ENCODE measurements around the gene HIVEP2.

Gene HIVEP2

DNA sequence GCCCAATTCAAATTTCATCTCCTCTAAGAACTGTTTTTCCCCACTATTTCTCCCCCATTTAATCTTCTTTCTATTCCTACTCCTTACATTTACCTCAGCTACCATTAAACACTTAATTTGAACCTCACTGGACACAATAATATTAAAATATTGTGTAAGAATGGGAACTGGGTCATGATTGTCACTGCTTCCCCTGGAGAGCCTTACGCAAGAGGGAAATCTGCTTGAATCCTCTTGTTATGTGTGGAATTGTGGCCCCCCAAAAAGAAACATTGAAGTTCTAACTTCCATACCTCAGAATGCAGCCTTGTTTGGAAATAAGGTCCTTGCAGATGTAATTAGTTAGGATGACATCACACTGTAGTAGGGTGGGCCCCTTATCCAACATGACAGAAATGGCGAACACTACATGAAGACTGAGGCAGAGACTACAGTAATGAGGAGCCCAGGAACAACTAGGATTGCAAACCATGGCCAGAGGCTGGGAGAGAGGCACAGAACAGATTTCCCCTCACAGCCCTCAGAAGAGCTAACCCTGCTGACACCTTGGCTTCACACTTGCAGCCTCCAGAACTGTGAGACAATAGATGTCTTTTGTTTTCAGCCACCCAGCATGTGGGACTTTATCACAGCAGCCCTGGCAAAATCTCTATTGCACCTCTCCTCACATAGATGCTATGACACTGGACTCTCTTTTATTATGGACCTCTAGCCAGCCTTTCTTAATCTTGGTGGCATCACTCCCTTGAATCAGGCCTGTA, 29.9 kb downstream of the HIVEP2 start:
- DNase-seq = no peak

DNA sequence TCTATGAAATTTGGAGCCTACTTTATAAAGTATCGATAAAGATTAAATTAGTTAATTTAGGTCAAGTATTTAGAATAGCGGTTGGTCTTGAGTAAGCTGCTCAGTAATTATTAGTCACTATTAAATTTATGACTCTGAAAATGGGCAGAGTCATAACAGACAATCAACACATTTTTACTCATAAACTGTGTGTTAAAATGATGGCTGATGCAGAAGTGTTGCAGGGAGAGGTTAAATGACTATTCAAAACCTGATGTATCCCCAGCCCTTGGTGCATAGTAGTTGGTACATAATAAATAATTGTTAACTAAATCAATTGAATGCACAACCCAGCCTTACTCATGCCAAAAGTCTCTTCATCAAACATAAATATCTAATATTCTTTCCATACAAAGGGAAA, 30.6 kb downstream of the HIVEP2 start:
- no peak for DNase-seq

GRCh38 chr6:142913511-142914047, 31.4 kb downstream of the HIVEP2 start:
- DNase-seq = no peak

- no peak for DNase-seq
Measured at GRCh38 chr6:142913036-142913510, 31.9 kb downstream of the HIVEP2 start.

- no peak for DNase-seq
Measured at GRCh38 chr6:142912125-142912524, 32.9 kb downstream of the HIVEP2 start.

DNA sequence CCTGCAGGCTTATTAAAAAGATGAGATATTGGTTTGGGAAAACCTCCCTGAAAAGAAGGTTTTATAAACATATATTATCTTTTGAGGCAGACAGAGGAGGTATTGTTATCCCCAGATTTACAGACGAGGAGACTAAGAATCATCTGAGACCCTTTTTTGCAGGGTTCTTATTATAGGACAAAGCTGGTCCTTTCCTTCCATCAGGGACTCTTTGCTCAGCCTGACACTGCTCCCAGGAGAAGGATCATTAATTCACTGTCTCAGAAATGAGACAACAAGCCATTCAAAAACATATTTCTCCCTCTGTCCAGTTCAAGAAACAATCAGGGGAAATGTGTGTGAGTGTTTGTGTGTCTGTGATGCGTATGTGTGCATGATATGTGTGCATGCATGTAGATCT, 33.5 kb downstream of the HIVEP2 start:
- DNase-seq = no peak

- no peak for DNase-seq
Measured at GRCh38 chr6:142909686-142910085, 35.3 kb downstream of the HIVEP2 start.

GRCh38 chr6:142908235-142908634, 36.7 kb downstream of the HIVEP2 start:
- no peak for DNase-seq

DNA sequence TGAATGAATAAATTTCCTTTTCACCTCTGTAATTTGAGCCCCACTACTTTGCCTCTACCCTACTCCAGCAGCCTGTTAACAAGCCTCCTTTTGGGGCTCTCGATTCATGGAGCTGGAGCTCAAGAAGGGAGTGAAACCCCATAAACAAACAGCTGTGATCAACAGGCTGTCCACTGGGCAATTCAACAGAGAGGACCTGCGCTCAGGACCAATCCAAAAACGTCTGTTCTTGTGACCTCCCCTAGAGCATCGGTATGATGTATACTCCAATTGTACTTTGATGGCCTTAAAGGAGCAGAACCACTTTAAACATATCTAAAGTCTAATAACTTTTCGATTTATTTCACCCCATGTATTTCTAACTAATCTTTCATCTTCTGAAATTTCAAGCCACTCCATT, 37.4 kb downstream of the HIVEP2 start:
- DNase-seq = no peak

DNA sequence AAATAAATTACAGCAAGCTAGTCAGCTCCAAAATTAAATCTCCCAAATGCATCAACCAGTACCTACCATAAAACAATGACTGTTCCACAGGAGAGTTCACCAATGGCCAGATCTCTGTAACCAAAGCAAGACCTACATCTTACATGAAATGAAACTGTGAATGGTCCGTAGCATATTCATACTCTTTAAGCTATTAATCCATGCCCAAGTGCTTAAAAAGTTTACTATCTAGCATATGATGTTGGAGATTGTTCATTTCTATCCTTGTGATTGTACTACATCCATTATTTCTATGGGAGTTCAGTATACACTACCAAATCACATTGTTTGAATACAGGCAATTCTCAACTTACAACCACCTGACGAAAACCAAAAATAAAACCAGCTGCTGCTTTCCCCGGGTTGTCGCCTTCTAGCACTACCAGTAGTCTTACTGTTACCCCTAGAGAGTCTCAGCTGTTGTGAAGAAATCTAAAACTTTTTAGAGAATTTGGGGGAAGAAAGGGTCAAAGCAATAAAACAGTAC, 38.0 kb downstream of the HIVEP2 start:
- DNase-seq = no peak

- DNase-seq = no peak
Measured at GRCh38 chr6:142903812-142904211, 41.2 kb downstream of the HIVEP2 start.

- DNase-seq = no peak
Measured at GRCh38 chr6:142902636-142903053, 42.3 kb downstream of the HIVEP2 start.

GRCh38 chr6:142901611-142902010, 43.4 kb downstream of the HIVEP2 start:
- no peak for DNase-seq

DNA sequence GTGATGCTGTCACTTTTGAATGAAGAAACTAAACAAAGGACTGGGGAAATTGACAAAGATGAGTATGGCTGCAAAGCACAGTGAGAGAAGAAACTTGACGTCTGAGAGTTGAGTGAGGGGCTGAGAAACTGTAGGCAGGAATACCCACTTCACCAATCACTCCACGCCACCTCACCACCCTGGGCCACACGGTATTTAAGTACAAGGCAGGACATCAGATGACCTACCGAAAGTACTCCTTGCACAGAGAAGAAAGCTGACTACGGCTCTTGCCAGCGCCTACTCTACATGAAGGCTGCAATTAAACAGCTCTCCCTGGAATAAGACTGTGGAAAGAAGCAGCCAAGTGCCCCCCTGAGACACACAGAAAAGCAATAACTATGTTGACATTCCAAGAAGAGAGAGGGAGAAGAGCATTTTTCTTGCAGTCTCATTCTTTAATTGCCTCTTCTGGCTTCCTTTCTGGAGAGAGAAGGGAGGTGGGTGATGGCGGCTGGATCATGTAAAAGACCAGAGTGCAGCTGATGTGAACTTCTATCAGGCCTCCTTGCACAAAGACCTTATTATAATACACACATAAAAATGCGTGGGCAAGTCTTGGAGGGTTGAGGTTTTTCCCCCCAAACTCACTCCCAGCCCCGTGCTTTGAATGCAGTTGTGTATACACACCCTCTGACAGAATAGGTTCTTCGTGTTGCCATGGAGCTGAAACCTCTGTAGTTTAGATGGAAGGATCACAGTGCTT, 44.6 kb downstream of the HIVEP2 start:
- no peak for DNase-seq

DNA sequence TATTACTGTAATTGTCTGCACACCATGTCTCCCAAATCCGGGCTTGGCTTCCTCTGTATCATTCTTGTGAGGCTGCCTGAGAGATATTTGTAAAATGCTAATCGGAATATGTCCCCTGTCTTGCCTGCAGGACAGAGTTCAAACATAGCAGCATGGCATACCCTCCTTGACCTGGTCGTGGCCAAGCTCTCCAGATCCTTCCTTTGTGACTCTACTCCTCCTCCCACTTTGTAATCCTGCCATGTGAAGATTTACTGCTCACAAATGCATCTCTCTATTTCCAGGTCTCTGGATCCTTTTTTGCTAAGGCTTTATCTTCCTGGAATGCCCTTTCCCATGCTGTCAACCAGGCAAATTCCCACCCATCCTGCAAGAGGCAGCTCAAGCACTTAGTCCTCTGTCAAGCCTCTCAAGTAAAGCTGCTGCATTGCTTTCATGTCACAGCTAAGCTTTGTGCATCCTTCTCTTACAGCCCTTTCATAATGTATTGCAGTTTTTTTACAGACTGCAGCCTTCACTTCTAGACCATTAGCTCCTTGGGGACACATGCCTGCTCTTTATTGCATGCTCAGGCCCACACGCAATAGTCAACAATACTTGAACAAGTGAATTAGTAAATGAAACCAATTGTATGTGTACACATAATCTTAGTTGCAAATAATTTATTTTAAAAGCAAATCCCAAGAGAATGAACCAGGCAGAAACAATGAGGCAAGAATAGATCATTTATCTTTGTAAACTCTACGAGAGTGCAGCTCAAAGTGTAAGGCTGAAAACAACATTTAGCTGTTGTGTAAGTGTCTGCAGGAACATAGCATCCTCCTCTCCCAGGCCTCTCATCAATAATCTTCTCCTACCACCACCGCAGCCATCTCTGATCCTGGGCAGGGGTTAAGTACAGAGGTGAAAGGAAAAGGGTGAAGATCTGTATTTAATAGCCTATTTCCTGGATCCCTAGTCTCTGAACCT, 45.8 kb downstream of the HIVEP2 start:
- no peak for DNase-seq

- DNase-seq = no peak
Measured at GRCh38 chr6:142897659-142898058, 47.3 kb downstream of the HIVEP2 start.

GRCh38 chr6:142896732-142897131, 48.2 kb downstream of the HIVEP2 start:
- no peak for DNase-seq

GRCh38 chr6:142893088-142893487, 51.9 kb downstream of the HIVEP2 start:
- no peak for DNase-seq

- DNase-seq = no peak
Measured at GRCh38 chr6:142892254-142893021, 52.5 kb downstream of the HIVEP2 start.

GRCh38 chr6:142891454-142891853, 53.5 kb downstream of the HIVEP2 start:
- DNase-seq = no peak

DNA sequence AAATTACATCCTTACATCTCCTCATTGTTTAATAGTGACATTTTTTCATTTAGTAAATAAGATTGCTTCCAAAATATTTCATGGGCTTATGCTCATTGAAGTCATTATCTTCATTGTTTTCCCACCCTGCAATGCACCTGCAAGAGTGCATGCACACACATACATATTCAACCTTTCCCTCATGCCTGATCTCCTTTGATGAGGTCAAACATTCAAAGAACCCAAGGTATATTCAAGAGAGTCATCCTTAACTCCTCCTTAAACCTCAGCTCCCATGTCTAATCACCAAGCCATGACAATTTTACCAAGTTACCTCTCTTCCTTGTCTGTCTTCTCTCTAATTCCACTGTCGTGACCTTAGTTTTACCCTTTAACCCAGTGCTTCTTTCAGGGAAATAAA, 56.5 kb downstream of the HIVEP2 start:
- DNase-seq = no peak

DNA sequence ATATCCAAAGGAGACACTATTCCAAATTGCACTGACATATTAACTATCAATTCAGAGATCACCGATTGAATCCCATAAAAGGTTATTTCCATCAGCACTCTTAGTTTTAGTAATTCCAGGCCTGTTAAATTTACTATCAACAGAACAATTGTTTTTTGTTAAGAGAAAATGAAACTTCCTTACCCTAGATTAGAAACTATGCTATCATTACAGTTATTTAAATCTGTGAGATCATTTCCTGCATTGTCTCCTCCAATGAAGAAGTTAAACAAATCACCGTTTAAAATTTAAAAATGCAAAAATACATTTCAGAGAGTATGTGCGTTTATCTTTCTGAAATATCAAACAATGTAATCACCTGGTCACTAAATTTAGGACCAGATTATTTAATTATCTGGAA, 57.5 kb downstream of the HIVEP2 start:
- no peak for DNase-seq

Data from NCI-H748 treated with DMSO at 0.1 percent for 48 hours (cell line).